ENCODE results near the gene ANKRD37. TPM values are rescaled to one million over a fixed set of nuclear protein-coding genes. Genes with fewer than 3 reads are reported as not detected.

ANKRD37 gene, protein sequence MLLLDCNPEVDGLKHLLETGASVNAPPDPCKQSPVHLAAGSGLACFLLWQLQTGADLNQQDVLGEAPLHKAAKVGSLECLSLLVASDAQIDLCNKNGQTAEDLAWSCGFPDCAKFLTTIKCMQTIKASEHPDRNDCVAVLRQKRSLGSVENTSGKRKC
- total RNA-seq (12.3 TPM), polyA plus RNA-seq (ENCODE audit: insufficient read depth in 1 of 8, insufficient read length in 8 of 8, low replicate concordance in 1 of 8) (10 to 100 TPM; 17.0 to 39.7 (median 23.6) TPM)
- long read RNA-seq, donor 1, transcript ANKRD37-201 (5 exons, 1,141 nt): major isoform, 9 of 13 reads
- long read RNA-seq, donor 1, partial matches to known transcripts: 0 of 13 reads
- long read RNA-seq, donor 1, other reads (novel, unspliced or antisense): 0 of 13 reads
- long read RNA-seq, donor 2: 0 reads
- long read RNA-seq, donor 3, partial matches to known transcripts: 0 of 1 reads
- long read RNA-seq, donor 3, other reads (novel, unspliced or antisense): 0 of 1 reads
- long read RNA-seq, donor 4, transcript ANKRD37-201 (5 exons, 1,141 nt): major isoform, 5 of 5 reads
- long read RNA-seq, donor 4, partial matches to known transcripts: 0 of 5 reads
- long read RNA-seq, donor 4, other reads (novel, unspliced or antisense): 0 of 5 reads
- long read RNA-seq, donor 5, transcript ANKRD37-201 (5 exons, 1,141 nt): major isoform, 10 of 34 reads
- long read RNA-seq, donor 5, partial matches to known transcripts: 17 of 34 reads
- long read RNA-seq, donor 5, other reads (novel, unspliced or antisense): 5 of 34 reads
- long read RNA-seq, donor 6, transcript ANKRD37-201 (5 exons, 1,141 nt): major isoform, 20 of 106 reads
- long read RNA-seq, donor 6, partial matches to known transcripts: 62 of 106 reads
- long read RNA-seq, donor 6, other reads (novel, unspliced or antisense): 22 of 106 reads
- long read RNA-seq, donor 7, transcript ANKRD37-201 (5 exons, 1,141 nt): major isoform, 21 of 58 reads
- long read RNA-seq, donor 7, partial matches to known transcripts: 35 of 58 reads
- long read RNA-seq, donor 7, other reads (novel, unspliced or antisense): 0 of 58 reads
- long read RNA-seq, donor 8, transcript ANKRD37-201 (5 exons, 1,141 nt): major isoform, 16 of 24 reads
- long read RNA-seq, donor 8, partial matches to known transcripts: 5 of 24 reads
- long read RNA-seq, donor 8, other reads (novel, unspliced or antisense): 0 of 24 reads
- long read RNA-seq, donor 9, transcript ANKRD37-201 (5 exons, 1,141 nt): major isoform, 13 of 28 reads
- long read RNA-seq, donor 9, partial matches to known transcripts: 13 of 28 reads
- long read RNA-seq, donor 9, other reads (novel, unspliced or antisense): 0 of 28 reads
- long read RNA-seq, donor 10, transcript ANKRD37-201 (5 exons, 1,141 nt): major isoform, 23 of 103 reads
- long read RNA-seq, donor 10, partial matches to known transcripts: 58 of 103 reads
- long read RNA-seq, donor 10, other reads (novel, unspliced or antisense): 22 of 103 reads
- long read RNA-seq, donor 11, partial matches to known transcripts: 0 of 5 reads
- long read RNA-seq, donor 11, other reads (novel, unspliced or antisense): 0 of 5 reads

- 4% methylated on average over 31 of the region's 38 CpGs for WGBS (ENCODE audit: insufficient coverage)
- H3K27ac ChIP-seq (ENCODE audit: low read length): peak within 1 kb of the TSS; percentile 92
- peaks cover 13% of the 10 kb centered on the region for H3K4me1 ChIP-seq (ENCODE audit: control insufficient read depth, insufficient read depth, low read length)
- peak within 1 kb of the TSS; percentile 94 for H3K4me3 ChIP-seq (ENCODE audit: low read length)
- no peaks in the 10 kb centered on the region for H3K9me3 ChIP-seq (replicated peaks; ENCODE audit: control insufficient read depth, low read depth, low read length)
- no peaks in the 10 kb centered on the region for H3K27me3 ChIP-seq (ENCODE audit: control insufficient read depth, insufficient read depth, low read length)
- H3K36me3 ChIP-seq (ENCODE audit: control insufficient read depth, insufficient read depth, low read length): peaks cover 13% of the 10 kb centered on the region
- peak; percentile 86 for DNase-seq
These were observed at the start of gene ANKRD37 for GRCh38 chr4:185396724-185397385. Gene ANKRD37, plus strand, starts transcription at chr4:185396841. Its CDS starts 83 bp downstream, at chr4:185396924.

DNA sequence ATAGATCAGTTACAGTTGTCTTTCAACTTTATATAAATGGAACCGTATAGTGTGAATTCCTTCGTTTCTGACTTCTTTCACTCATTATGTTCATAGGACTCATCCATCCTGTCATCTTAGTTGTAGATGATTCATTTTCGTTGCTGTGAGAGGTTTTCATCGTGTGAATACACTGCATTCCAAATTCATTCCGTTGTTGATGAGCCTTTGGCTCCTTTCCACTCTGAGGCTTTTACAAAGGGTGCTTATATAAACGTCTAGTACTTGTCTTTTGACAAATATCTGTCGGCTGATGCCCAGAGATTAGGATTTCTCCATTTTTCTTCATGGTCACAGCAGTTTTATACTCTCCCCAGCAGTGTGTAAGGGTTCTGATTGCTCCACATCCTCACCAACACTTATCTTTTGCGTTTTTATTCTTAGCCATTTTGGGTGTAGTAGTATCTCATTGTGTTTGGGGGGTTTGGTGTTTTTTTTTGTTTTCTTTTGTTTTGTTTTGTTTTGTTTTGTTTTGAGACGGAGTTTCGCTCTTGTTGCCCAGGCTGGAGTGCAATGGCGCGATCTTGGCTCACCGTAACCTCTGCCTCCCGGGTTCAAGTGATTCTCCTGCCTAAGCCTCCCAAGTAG, 49.6 kb upstream of the ANKRD37 start:
- 87% methylated on average over 6 of the region's 14 CpGs for WGBS (ENCODE audit: insufficient coverage)
- H3K27ac ChIP-seq (ENCODE audit: low read length): no peak overlapping the region
- H3K9me3 ChIP-seq (replicated peaks; ENCODE audit: control insufficient read depth, low read depth, low read length): no peaks in the 10 kb centered on the region
- H3K4me1 ChIP-seq (ENCODE audit: control insufficient read depth, insufficient read depth, low read length): peaks cover 4% of the 10 kb centered on the region
- no peaks in the 10 kb centered on the region for H3K27me3 ChIP-seq (ENCODE audit: control insufficient read depth, insufficient read depth, low read length)
- H3K36me3 ChIP-seq (ENCODE audit: control insufficient read depth, insufficient read depth, low read length): peaks cover 7% of the 10 kb centered on the region
- no peak overlapping the region for H3K4me3 ChIP-seq (ENCODE audit: low read length)
- no peak for DNase-seq

GRCh38 chr4:185351691-185352090, 45.0 kb upstream of the ANKRD37 start:
- peaks cover 11% of the 10 kb centered on the region for H3K36me3 ChIP-seq (ENCODE audit: control insufficient read depth, insufficient read depth, low read length)
- DNase-seq: no peak
- H3K4me3 ChIP-seq (ENCODE audit: low read length): no peak overlapping the region
- WGBS (ENCODE audit: insufficient coverage): 85% methylated on average over 13 of the region's 13 CpGs
- no peak overlapping the region for H3K27ac ChIP-seq (ENCODE audit: low read length)
- H3K27me3 ChIP-seq (ENCODE audit: control insufficient read depth, insufficient read depth, low read length): no peaks in the 10 kb centered on the region
- H3K9me3 ChIP-seq (replicated peaks; ENCODE audit: control insufficient read depth, low read depth, low read length): no peaks in the 10 kb centered on the region
- no peaks in the 10 kb centered on the region for H3K4me1 ChIP-seq (ENCODE audit: control insufficient read depth, insufficient read depth, low read length)

- DNase-seq: no peak
- Histone ChIP-seq H3K27me3 (ENCODE audit: control insufficient read depth, insufficient read depth, low read length) (no peaks in the 10 kb centered on the region), H3K27ac (ENCODE audit: low read length) (no peak overlapping the region), H3K4me1 (ENCODE audit: control insufficient read depth, insufficient read depth, low read length) (no peaks in the 10 kb centered on the region), H3K36me3 (ENCODE audit: control insufficient read depth, insufficient read depth, low read length) (peaks cover 8% of the 10 kb centered on the region), H3K4me3 (ENCODE audit: low read length) (no peak overlapping the region), H3K9me3 (replicated peaks; ENCODE audit: control insufficient read depth, low read depth, low read length) (no peaks in the 10 kb centered on the region)
- WGBS (ENCODE audit: insufficient coverage): 85% methylated on average over 7 of the region's 7 CpGs
These were observed 44.4 kb upstream of the ANKRD37 start for GRCh38 chr4:185352202-185352601.

DNA sequence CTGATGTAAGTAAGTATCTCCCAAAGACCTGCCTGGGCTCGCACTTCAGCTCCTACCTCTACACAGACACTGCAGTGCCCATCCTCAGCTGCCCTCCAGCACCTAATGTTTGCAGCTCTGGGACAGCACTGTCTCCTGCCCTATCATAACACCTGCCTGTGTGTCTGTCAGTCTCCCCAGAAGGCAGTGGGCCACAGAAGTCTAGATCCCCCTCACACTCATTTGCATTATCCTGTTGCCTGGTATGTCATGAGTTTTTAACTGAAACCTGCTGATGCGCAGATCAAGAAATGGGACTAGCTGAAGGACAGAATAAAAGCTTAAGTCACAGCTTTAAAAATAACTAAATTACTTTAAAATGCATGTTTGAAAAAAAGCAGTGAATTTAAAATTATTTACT, 43.9 kb upstream of the ANKRD37 start:
- H3K36me3 ChIP-seq (ENCODE audit: control insufficient read depth, insufficient read depth, low read length): peaks cover 8% of the 10 kb centered on the region
- H3K4me1 ChIP-seq (ENCODE audit: control insufficient read depth, insufficient read depth, low read length): no peaks in the 10 kb centered on the region
- WGBS (ENCODE audit: insufficient coverage): 100% methylated on average over 1 of the region's 2 CpGs
- H3K4me3 ChIP-seq (ENCODE audit: low read length): no peak overlapping the region
- no peaks in the 10 kb centered on the region for H3K9me3 ChIP-seq (replicated peaks; ENCODE audit: control insufficient read depth, low read depth, low read length)
- no peaks in the 10 kb centered on the region for H3K27me3 ChIP-seq (ENCODE audit: control insufficient read depth, insufficient read depth, low read length)
- no peak overlapping the region for H3K27ac ChIP-seq (ENCODE audit: low read length)
- no peak for DNase-seq

GRCh38 chr4:185357211-185357610, 39.4 kb upstream of the ANKRD37 start:
- DNase-seq: peak; percentile 88
- H3K4me1 ChIP-seq (ENCODE audit: control insufficient read depth, insufficient read depth, low read length): no peaks in the 10 kb centered on the region
- peak overlapping the region; percentile 59 for H3K27ac ChIP-seq (ENCODE audit: low read length)
- H3K9me3 ChIP-seq (replicated peaks; ENCODE audit: control insufficient read depth, low read depth, low read length): no peaks in the 10 kb centered on the region
- H3K4me3 ChIP-seq (ENCODE audit: low read length): no peak overlapping the region
- WGBS (ENCODE audit: insufficient coverage): 19% methylated on average over 3 of the region's 5 CpGs
- peaks cover 6% of the 10 kb centered on the region for H3K36me3 ChIP-seq (ENCODE audit: control insufficient read depth, insufficient read depth, low read length)
- H3K27me3 ChIP-seq (ENCODE audit: control insufficient read depth, insufficient read depth, low read length): no peaks in the 10 kb centered on the region

DNA sequence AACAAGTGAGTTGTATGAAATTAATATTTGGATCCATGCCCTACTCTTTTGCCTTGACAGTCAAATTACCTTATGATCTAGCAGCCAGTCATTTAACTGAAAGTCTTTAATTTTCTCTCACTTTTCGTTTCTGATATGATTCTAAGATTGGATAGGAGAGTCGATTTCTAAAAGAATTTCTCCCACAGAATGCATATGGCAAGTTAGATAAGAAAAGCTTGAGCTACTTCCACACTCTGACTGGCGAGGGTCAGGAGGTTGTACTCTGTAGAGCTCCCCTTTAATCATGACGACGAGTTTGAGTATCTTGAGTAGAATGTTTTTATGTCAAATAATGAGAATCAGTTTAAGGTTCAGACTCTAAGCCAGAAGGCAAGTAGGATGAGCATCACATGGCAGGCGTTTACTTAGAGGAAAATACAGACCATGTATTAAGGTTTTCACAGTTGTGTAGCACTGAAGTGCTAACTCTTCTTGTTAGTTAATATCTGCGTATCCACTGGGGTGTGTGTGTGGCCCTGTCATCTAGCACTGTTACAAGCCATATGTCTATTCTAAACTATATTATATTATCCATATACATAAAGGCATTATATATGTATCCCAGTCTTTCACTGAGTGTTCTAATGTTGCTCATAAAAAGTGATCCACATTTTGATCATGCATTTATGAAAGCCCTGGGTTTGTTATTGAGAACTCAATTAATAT, 38.8 kb upstream of the ANKRD37 start:
- Histone ChIP-seq H3K27ac (ENCODE audit: low read length) (no peak overlapping the region), H3K27me3 (ENCODE audit: control insufficient read depth, insufficient read depth, low read length) (no peaks in the 10 kb centered on the region), H3K9me3 (replicated peaks; ENCODE audit: control insufficient read depth, low read depth, low read length) (no peaks in the 10 kb centered on the region), H3K4me3 (ENCODE audit: low read length) (no peak overlapping the region), H3K4me1 (ENCODE audit: control insufficient read depth, insufficient read depth, low read length) (no peaks in the 10 kb centered on the region), H3K36me3 (ENCODE audit: control insufficient read depth, insufficient read depth, low read length) (peaks cover 4% of the 10 kb centered on the region)
- DNase-seq: no peak
- WGBS (ENCODE audit: insufficient coverage): 81% methylated on average over 4 of the region's 7 CpGs

DNA sequence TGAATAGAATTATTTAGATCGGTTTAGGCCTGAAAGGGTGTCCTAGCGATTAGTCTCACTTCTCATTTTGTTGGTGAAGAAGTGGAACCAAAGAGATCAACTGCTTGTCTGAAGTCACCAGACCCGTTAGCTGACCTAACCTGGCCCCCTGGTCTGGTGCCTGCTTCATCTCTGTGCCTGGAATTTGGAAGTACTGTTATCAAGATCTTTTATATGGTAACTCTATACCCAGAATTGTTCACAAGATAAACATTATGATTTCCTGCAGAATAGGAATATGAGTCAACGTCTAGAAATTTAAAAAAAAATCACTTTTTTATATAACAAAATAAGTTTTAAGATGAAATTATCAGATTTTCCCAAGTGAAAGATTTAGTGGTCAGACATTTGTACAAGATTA, 38.1 kb upstream of the ANKRD37 start:
- H3K4me3 ChIP-seq (ENCODE audit: low read length): no peak overlapping the region
- no peaks in the 10 kb centered on the region for H3K9me3 ChIP-seq (replicated peaks; ENCODE audit: control insufficient read depth, low read depth, low read length)
- WGBS (ENCODE audit: insufficient coverage): no CpG with 5 or more reads among the region's 4 CpGs
- no peak for DNase-seq
- H3K27me3 ChIP-seq (ENCODE audit: control insufficient read depth, insufficient read depth, low read length): no peaks in the 10 kb centered on the region
- no peak overlapping the region for H3K27ac ChIP-seq (ENCODE audit: low read length)
- peaks cover 4% of the 10 kb centered on the region for H3K36me3 ChIP-seq (ENCODE audit: control insufficient read depth, insufficient read depth, low read length)
- H3K4me1 ChIP-seq (ENCODE audit: control insufficient read depth, insufficient read depth, low read length): no peaks in the 10 kb centered on the region

Data from muscle of leg (tissue), 16 donors.